Natural killer cell treated with Interleukin-12 subunit alpha and Interleukin-12 subunit beta and Interleukin-15 and Interleukin-18, amount 100 ng/mL, for 72 hours (primary cell): Measurements from ENCODE around the gene FBXO8. TPM values are rescaled to one million over a fixed set of nuclear protein-coding genes. Genes with fewer than 3 reads are reported as not detected.
A peak's percentile ranks its signal among the peaks of the same experiment; 100 is the strongest.

Experiments used
- ATAC-seq, 2 donors: fragments of 150-1000 bp; cut with Tn5 transposase in 1 of 2; sonication (Bioruptor Pico), chemical (Tn5 transposase) in 1 of 2; 2 replicates each; pipeline ENCODE4 v1.10.0; 2021
- DNase-seq: peaks from one replicate; pipeline ENCODE4 v3.0.0; 2022; ENCODE audit warnings: low spot score
- H3K27ac Mint-ChIP-seq, 2 donors: 1 replicate in 1 of 2; 2 replicates in 1 of 2; pipeline ENCODE4 v1.8.0; 2022; ENCODE audit warnings: mixed read lengths in 2 of 2, mild to moderate bottlenecking in 1 of 2, moderate library complexity in 1 of 2
- H3K27me3 Mint-ChIP-seq, 2 donors: 1 replicate in 1 of 2; 2 replicates in 1 of 2; pipeline ENCODE4 v1.8.0; 2022; ENCODE audit warnings: mixed read lengths in 2 of 2
- H3K36me3 Mint-ChIP-seq: one replicate; pipeline ENCODE4 v1.8.0; 2022; ENCODE audit warnings: mixed read lengths
- H3K4me1 Mint-ChIP-seq, 2 donors: 1 replicate in 1 of 2; 2 replicates in 1 of 2; pipeline ENCODE4 v1.8.0; 2022; ENCODE audit warnings: low read depth in 2 of 2, mixed read lengths in 2 of 2, mild to moderate bottlenecking in 1 of 2
- H3K4me3 Mint-ChIP-seq: one replicate; pipeline ENCODE4 v1.8.0; 2022; ENCODE audit warnings: mixed read lengths
- H3K9me3 Mint-ChIP-seq: 2 replicates; pipeline ENCODE4 v1.8.0; 2022; ENCODE audit warnings: mixed read lengths
- total RNA-seq, 2 donors: library from RNA; stranded (reverse); gene quantifications; one replicate each; pipeline ENCODE4 v1.2.3, GENCODE V29; 2022

The FBXO8 gene
- total RNA-seq, 2 donors from 2014 or later, result 11.4 to 21.8 TPM

DNA sequence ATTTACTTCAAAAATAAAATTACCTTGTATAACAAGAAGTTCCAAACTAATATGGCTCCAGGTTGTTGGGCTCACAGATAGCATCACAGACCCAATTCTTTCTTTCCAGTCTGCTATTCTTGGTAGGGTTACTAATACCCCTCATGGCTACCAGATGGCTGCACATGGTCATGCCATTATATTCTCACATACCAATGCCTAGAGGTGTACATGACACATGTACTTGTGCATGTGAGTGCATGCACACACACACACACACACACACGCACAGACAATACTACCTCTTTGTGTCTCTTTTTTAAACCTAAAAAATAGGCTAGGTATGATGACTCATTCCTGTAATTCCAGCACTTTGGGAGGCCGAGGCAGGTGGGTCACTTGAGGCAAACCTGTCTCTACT lies 31.1 kb downstream of the FBXO8 start:
- Mint-ChIP-seq H3K27ac (no peak overlapping the region), H3K9me3 (no peaks in the 10 kb centered on the region), H3K4me1 (no peaks in the 10 kb centered on the region), H3K4me3 (no peak overlapping the region), H3K27me3 (no peaks in the 10 kb centered on the region), H3K36me3 (no peaks in the 10 kb centered on the region)
- ATAC-seq (no peak), DNase-seq (no peak)

DNA sequence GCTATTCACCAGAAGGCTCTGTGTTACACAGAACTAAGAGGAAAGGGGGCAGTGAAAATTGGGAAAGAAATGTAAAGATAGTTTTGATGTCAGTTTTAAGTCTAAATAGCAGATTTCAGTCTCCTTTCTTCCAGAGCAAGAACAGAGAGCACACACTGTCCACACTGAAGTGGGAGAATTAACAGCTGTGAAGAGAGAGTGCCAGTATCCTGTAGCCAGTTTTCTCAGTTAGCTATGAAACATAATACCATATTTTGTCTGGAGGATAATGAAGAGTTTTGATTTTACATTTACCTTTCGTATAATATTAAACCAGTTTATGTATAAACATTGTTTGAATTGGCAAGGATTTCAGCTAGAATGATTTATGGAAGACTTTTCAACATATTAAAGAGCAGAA lies 35.1 kb downstream of the FBXO8 start:
- no peak for ATAC-seq
- Mint-ChIP-seq H3K36me3 (no peaks in the 10 kb centered on the region), H3K27me3 (no peaks in the 10 kb centered on the region), H3K9me3 (no peaks in the 10 kb centered on the region), H3K27ac (no peak overlapping the region), H3K4me3 (no peak overlapping the region), H3K4me1 (peaks cover 0 to 8% of the 10 kb centered on the region in 2 donors)
- DNase-seq, result no peak

DNA sequence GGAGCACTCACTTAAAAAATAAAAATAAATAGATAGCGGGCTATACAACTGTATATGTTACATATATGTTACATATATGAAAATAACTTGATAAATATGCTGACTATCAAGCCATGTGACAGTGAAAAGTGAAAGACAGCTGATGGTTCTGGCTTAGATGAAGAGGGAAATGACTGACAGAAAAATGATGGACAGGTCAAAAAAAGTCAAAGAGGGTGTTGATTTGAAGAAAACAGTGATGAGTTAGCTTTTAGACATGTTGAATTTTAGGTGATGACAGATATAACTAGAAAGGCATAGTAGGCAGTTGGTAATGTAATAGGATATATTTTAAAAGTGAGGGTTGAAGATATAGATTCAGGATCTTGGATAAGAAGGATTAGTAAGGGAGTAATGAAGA lies 37.8 kb downstream of the FBXO8 start:
- Mint-ChIP-seq H3K36me3 (no peaks in the 10 kb centered on the region), H3K9me3 (no peaks in the 10 kb centered on the region), H3K4me3 (no peak overlapping the region), H3K27ac (no peak overlapping the region), H3K27me3 (no peaks in the 10 kb centered on the region), H3K4me1 (peaks cover 0 to 8% of the 10 kb centered on the region in 2 donors)
- DNase-seq (no peak), ATAC-seq (no peak)

DNA sequence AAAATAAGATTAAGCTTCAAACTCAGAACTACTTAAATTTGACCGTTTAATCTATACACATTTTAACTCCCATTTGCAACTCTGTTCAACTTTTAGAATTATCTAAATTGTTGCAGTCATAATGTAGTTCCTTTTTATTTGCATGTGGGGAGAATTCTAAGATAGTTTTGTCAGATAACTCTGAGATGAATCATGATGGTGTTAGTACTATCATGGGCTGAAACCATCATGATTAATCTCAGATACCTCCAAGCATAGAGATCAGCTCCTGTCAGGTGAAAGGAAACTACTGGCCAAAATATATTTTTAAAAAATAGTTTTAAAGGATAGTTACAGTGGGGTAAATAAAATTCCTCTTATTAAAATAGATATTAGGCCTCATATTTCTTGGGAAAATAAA lies 39.0 kb downstream of the FBXO8 start:
- Mint-ChIP-seq H3K9me3 (no peaks in the 10 kb centered on the region), H3K4me3 (no peak overlapping the region), H3K27ac (no peak overlapping the region), H3K36me3 (no peaks in the 10 kb centered on the region), H3K27me3 (no peaks in the 10 kb centered on the region), H3K4me1 (peaks cover 0 to 8% of the 10 kb centered on the region in 2 donors)
- ATAC-seq (peak in 1 of 2 donors; percentile 44), DNase-seq (no peak)

DNA sequence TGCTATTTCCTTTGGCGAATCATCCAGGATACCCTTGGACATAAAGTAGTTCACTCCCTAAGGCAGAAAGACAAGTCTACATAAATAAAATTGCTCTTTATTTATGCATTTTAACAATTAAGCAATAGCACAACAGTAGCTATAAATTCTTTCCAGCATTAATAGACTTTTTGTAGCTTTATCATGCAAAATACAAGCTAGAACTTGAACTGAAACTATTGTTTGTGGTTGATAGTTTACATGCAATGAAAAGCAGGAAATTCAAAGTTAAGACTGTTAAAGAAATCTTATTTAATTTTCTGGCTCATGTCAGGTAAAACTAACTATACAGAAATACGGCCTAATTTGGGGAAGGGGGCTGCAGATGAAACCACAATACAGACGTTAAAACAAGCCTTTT lies 42.3 kb downstream of the FBXO8 start:
- H3K4me1 Mint-ChIP-seq, result peaks cover 0 to 6% of the 10 kb centered on the region in 2 donors
- no peaks in the 10 kb centered on the region for H3K27me3 Mint-ChIP-seq
- DNase-seq, result no peak
- no peak overlapping the region for H3K4me3 Mint-ChIP-seq
- no peaks in the 10 kb centered on the region for H3K36me3 Mint-ChIP-seq
- ATAC-seq, result no peak
- H3K27ac Mint-ChIP-seq, result no peak overlapping the region
- no peaks in the 10 kb centered on the region for H3K9me3 Mint-ChIP-seq

DNA sequence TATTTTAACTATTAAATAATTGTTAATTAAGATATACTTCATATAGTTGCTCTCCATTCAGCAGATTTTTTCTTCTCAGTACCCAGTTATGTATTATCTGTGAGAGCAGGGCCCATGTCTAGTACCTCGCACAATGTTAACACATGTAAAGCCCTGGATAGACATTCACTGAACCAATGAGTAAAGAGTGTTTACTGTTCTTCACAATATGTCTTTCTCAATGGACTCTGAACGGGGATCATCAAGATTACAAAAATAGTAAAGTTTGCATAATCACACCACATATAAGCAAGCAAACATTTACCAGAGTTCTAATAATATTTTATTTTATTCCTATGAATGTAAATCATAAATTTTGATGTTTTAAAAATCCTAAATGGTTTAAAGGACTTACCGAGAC lies 47.1 kb downstream of the FBXO8 start:
- ATAC-seq (no peak), DNase-seq (no peak)
- H3K27me3 Mint-ChIP-seq, result no peaks in the 10 kb centered on the region
- no peak overlapping the region for H3K4me3 Mint-ChIP-seq
- H3K4me1 Mint-ChIP-seq, result no peaks in the 10 kb centered on the region
- H3K9me3 Mint-ChIP-seq, result no peaks in the 10 kb centered on the region
- H3K36me3 Mint-ChIP-seq, result peaks cover 4% of the 10 kb centered on the region
- no peak overlapping the region for H3K27ac Mint-ChIP-seq

DNA sequence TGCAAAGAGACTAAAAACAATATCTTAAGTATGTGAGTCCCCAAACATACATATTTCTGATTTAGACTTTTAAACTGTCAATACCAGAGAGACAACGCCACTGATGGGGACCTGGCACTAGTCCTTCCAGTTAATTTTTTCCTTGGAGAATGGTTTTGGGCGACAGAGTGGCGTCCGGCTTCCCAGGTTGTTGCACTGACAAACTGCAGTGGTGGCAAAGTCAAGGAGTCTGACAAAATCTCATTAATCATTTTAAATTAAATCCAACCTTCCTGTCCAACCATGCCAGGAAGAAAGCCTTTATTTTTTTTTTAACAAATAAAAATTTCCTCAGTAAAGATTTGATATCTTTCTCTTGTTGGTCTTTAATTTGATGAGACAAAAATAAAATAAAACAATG lies 52.8 kb downstream of the FBXO8 start:
- Mint-ChIP-seq H3K36me3 (peaks cover 4% of the 10 kb centered on the region), H3K4me3 (no peak overlapping the region), H3K27me3 (peaks cover 9 to 15% of the 10 kb centered on the region in 2 donors), H3K27ac (no peak overlapping the region), H3K9me3 (no peaks in the 10 kb centered on the region), H3K4me1 (no peaks in the 10 kb centered on the region)
- no peak for ATAC-seq
- no peak for DNase-seq

DNA sequence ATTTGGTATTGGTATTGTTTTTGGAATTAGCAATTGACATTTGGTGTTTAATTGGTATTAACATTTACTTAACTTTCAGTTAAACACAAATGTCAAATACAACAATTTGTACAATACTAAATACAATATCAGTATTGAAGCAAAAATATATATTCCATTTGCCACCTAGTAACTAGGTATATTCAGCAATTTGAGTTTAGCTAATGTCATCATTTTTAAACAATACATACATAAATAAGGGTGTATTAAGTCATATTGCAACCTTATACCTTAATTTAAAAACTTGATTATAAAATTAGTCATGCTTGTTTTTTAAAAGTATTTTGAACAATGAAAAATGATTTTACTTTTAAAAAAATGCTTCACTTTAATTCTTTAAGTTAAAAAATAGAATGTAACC lies 53.3 kb downstream of the FBXO8 start:
- DNase-seq (no peak), ATAC-seq (no peak)
- H3K4me1 Mint-ChIP-seq, result no peaks in the 10 kb centered on the region
- no peaks in the 10 kb centered on the region for H3K9me3 Mint-ChIP-seq
- H3K27ac Mint-ChIP-seq, result no peak overlapping the region
- H3K27me3 Mint-ChIP-seq, result peaks cover 14 to 20% of the 10 kb centered on the region in 2 donors
- H3K4me3 Mint-ChIP-seq, result no peak overlapping the region
- peaks cover 4% of the 10 kb centered on the region for H3K36me3 Mint-ChIP-seq

DNA sequence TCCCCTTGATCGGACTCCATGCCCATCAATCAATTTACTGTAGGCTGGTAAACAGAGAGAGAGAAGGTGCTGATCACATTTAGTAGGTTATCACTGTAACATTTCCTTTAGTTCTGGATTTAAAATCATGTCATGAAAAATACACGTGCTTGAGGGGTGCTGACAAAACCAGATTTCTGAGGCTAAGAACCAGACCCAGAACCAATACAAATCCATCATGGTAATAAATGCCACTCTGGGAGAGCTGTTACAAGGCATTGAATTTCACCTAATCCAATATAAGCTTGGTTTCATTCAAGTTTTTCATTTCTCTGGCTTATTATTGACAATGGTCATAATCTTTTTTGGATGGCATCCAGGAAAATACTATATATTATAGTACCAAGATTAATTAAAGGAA lies 54.5 kb downstream of the FBXO8 start:
- Mint-ChIP-seq H3K27ac (no peak overlapping the region), H3K4me3 (no peak overlapping the region), H3K27me3 (peaks cover 14 to 21% of the 10 kb centered on the region in 2 donors), H3K4me1 (no peaks in the 10 kb centered on the region), H3K9me3 (no peaks in the 10 kb centered on the region), H3K36me3 (peaks cover 4% of the 10 kb centered on the region)
- ATAC-seq (no peak), DNase-seq (no peak)

DNA sequence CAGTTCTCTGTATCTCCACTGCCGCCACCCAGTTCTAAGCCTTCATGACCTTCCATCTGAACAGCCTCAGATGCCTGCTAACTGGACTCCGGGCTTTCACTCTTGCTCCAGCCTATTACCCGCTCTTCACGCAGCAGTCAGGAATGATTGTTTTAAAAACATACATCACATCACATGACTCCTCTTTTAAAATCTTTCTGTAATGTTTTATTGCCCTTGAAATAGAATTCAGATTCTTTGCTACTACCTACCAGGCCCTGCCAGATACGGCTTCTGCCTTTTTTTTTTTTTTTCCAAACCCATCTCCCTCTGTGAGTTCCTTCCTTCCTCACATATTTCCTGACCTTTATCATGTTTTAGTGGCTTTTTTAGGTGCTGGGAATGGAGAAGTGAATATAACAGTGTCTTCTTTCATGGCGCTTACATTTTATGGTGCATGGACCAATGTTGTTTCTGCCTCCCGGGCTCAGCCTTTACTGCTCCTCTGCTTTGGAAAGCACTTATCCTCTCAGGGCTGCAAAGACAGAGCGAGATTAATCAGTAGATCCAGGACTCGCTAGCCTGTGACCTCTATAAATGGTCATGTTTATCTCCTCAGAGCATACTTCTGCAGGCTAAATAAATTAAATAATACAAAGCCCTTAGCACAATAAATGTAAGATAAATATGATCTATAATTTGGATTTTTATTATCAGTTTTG lies 58.0 kb downstream of the FBXO8 start:
- ATAC-seq, result no peak
- Mint-ChIP-seq H3K36me3 (no peaks in the 10 kb centered on the region), H3K27ac (no peak overlapping the region), H3K4me3 (no peak overlapping the region), H3K4me1 (no peaks in the 10 kb centered on the region), H3K9me3 (no peaks in the 10 kb centered on the region), H3K27me3 (peaks cover 23 to 42% of the 10 kb centered on the region in 2 donors)
- DNase-seq, result no peak

DNA sequence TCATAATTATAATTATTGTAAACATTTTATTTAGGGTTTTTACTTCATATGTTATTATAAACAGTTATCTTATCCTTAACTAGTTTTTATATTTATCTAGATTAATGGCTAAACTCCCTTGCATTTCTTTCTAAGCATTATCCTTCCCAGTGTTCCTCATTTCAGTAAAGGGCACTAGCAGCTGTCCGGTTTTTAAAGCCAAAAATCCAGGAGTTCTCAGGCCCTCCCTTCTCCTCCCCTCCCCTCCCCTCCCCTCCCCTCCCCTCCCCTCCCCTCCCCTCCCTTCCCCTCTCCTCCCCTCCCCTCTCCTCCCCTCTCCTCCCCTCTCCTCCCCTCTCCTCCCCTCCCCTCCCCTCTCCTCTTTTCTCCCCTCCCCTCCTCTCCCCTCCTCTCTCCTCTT lies 58.9 kb downstream of the FBXO8 start:
- no peak overlapping the region for H3K27ac Mint-ChIP-seq
- peaks cover 25 to 51% of the 10 kb centered on the region in 2 donors for H3K27me3 Mint-ChIP-seq

DNA sequence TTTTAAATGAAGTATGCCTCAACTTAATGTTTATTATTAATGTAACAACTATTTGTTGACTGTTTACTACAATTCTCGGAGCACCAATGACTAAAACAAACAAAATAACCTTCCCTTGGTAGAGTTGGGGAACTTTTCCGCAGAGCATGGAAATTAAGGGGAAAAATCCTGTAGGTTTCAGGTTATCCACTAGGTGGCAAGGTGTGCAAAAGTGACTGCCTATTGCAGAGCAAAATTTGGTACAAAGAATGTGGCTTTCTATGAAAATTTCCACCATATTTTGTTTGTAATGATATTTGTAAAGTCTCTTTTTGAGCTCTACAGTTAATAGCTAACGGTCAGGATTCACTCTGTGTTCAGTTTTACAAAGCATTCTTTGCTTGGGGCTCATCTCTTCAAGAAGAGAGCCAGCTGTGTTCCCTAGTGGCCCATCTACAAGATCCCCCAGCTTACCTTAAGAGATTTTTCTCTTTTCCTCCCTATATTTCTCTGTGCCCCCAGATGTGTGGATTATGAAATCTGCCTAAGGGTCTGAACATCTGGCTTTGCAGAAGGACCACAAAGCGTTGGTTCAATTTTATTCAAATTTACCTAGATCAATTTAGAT lies 61.1 kb downstream of the FBXO8 start:
- no peaks in the 10 kb centered on the region for H3K9me3 Mint-ChIP-seq
- H3K27ac Mint-ChIP-seq, result no peak overlapping the region
- H3K27me3 Mint-ChIP-seq, result peaks cover 32 to 64% of the 10 kb centered on the region in 2 donors
- no peak overlapping the region for H3K4me3 Mint-ChIP-seq
- ATAC-seq, result no peak
- H3K36me3 Mint-ChIP-seq, result no peaks in the 10 kb centered on the region
- DNase-seq, result no peak
- H3K4me1 Mint-ChIP-seq, result peaks cover 5 to 6% of the 10 kb centered on the region in 2 donors

More for the DNA sequence above, 58.9 kb downstream of the FBXO8 start:
- DNase-seq, result no peak
- Mint-ChIP-seq H3K4me1 (no peaks in the 10 kb centered on the region), H3K36me3 (no peaks in the 10 kb centered on the region), H3K9me3 (no peaks in the 10 kb centered on the region), H3K4me3 (no peak overlapping the region)
- no peak for ATAC-seq

DNA sequence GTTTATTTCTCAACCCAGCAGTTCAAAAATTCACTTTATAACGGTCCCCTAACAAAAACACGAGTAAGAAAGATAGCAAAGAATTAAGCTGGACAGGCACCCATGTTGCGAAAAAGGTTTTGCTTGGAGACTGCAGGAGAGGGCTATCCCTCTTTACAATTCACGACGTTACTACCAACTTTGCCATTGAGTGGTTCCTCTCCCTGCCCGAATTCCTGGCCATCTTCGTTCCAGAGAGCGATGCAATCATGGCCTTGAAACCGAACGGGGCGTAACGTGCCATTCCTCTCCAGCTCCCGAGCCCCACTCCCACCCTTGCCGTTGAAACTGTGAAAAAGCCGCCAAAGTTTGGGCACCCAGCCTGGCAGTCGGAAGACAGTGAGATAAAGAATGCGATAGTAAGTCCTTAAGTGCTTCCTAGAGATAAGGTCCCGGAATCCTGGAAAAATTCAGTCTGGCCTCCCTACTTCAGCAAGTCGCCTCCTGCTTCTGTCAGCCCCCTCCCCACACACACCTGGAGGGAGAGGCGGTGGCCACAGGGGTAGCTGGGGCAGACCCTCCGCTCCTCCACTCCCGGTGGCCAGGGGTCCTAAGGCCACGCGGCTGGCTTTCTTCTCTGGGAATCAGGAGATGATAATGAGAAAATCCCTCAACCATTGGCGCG lies 65.2 kb downstream of the FBXO8 start:
- DNase-seq, result no peak
- peak overlapping the region; percentile 15 for H3K4me3 Mint-ChIP-seq
- no peaks in the 10 kb centered on the region for H3K9me3 Mint-ChIP-seq
- no peak overlapping the region for H3K27ac Mint-ChIP-seq
- peaks cover 45 to 81% of the 10 kb centered on the region in 2 donors for H3K27me3 Mint-ChIP-seq
- ATAC-seq, result no peak
- peaks cover 22 to 26% of the 10 kb centered on the region in 2 donors for H3K4me1 Mint-ChIP-seq
- H3K36me3 Mint-ChIP-seq, result no peaks in the 10 kb centered on the region
